GM21529 (cell line): ENCODE data around the gene MAPK9.
A peak's percentile ranks its signal among the peaks of the same experiment; 100 is the strongest.
"Not testable (repeated sequence)": the region's sequence is repeated elsewhere in the genome, so short reads cannot be mapped to it uniquely, and the experiment has no call there.

Experiments
- ATAC-seq: cut with Tn5 transposase; IDR thresholded peaks from one replicate; pipeline ENCODE4 v1.9.1; 2021; ENCODE audit not compliant: unreplicated experiment

The MAPK9 gene

GRCh38 chr5:180328296-180329137 is 36.6 kb upstream of the MAPK9 start:
- peak; percentile 88 for ATAC-seq

GRCh38 chr5:180326989-180327565 is 35.2 kb upstream of the MAPK9 start:
- ATAC-seq, result no peak

GRCh38 chr5:180324601-180324950 is 32.7 kb upstream of the MAPK9 start:
- ATAC-seq, result no peak

- ATAC-seq, result no peak
Observed at GRCh38 chr5:180323941-180324600, 32.2 kb upstream of the MAPK9 start.

- ATAC-seq, result no peak
Observed at GRCh38 chr5:180323160-180323559, 31.3 kb upstream of the MAPK9 start.

- ATAC-seq, result no peak
Observed at GRCh38 chr5:180318456-180319089, 26.7 kb upstream of the MAPK9 start.

- no peak for ATAC-seq
Observed at GRCh38 chr5:180316586-180316985, 24.7 kb upstream of the MAPK9 start.

- peak; percentile 88 for ATAC-seq
Observed at GRCh38 chr5:180315762-180316212, 23.9 kb upstream of the MAPK9 start.

GRCh38 chr5:180313677-180314505 is 22.0 kb upstream of the MAPK9 start:
- no peak for ATAC-seq

- no peak for ATAC-seq
Observed at GRCh38 chr5:180311216-180311615, 19.3 kb upstream of the MAPK9 start.

- no peak for ATAC-seq
Observed at GRCh38 chr5:180306796-180307195, 14.9 kb upstream of the MAPK9 start.

GRCh38 chr5:180305481-180305880 is 13.6 kb upstream of the MAPK9 start:
- no peak for ATAC-seq

GRCh38 chr5:180304431-180305375 is 12.8 kb upstream of the MAPK9 start:
- no peak for ATAC-seq

- ATAC-seq, result no peak
Observed at GRCh38 chr5:180304016-180304292, 12.1 kb upstream of the MAPK9 start.

- no peak for ATAC-seq
Observed at GRCh38 chr5:180303226-180304015, 11.5 kb upstream of the MAPK9 start.

- ATAC-seq, result no peak
Observed at GRCh38 chr5:180302256-180302655, 10.4 kb upstream of the MAPK9 start.

GRCh38 chr5:180301253-180301652 is 9.4 kb upstream of the MAPK9 start:
- ATAC-seq, result no peak

GRCh38 chr5:180299526-180299925 is 7.6 kb upstream of the MAPK9 start:
- no peak for ATAC-seq

- not testable (repeated sequence) for ATAC-seq
Observed at GRCh38 chr5:180299014-180299413, 7.1 kb upstream of the MAPK9 start.
